Measurements from ENCODE around the gene TUBA8.
"Not testable (repeated sequence)": the region's sequence is repeated elsewhere in the genome, so short reads cannot be mapped to it uniquely, and the experiment has no call there.

- not testable (repeated sequence) for TF ChIP-seq AR (CRISPR knock-in tag; IDR thresholded peaks at IDR 0.05); CTCF (IDR thresholded peaks at IDR 0.05); NFYB (CRISPR knock-in tag; conservative IDR thresholded peaks at IDR 0.05; ENCODE audit: low read depth); CREB1 (CRISPR knock-in tag; IDR thresholded peaks at IDR 0.05); ZNF263 (CRISPR knock-in tag; IDR thresholded peaks at IDR 0.05; ENCODE audit: low read depth); JUN (CRISPR knock-in tag; IDR thresholded peaks at IDR 0.05); FOXK1 (CRISPR knock-in tag; IDR thresholded peaks at IDR 0.05); MAX (CRISPR knock-in tag; IDR thresholded peaks at IDR 0.05); SP1 (CRISPR knock-in tag; conservative IDR thresholded peaks at IDR 0.05)
Measured at GRCh38 chr22:18155546-18155945, 44.9 kb downstream of the TUBA8 start.
